Mesothelial cell of epicardium (in vitro differentiated cells): ENCODE data around the gene KCNC4. TPM values are rescaled to one million over a fixed set of nuclear protein-coding genes. Genes with fewer than 3 reads are reported as not detected.

Source experiments
- DNase-seq, 2 experiments: peaks; one replicate each; pipeline ENCODE4 v3.0.0; 2021; ENCODE audit warnings: low spot score in 2 of 2; ENCODE audit not compliant: unreplicated experiment in 2 of 2
- H3K27ac Mint-ChIP-seq: 2 replicates; pipeline ENCODE4 v1.8.0; 2021; ENCODE audit warnings: mixed read lengths
- H3K27me3 Mint-ChIP-seq: 2 replicates; pipeline ENCODE4 v1.8.0; 2021; ENCODE audit warnings: low read depth, mixed read lengths
- H3K36me3 Mint-ChIP-seq: 2 replicates; pipeline ENCODE4 v1.8.0; 2021; ENCODE audit warnings: mixed read lengths
- H3K4me1 Mint-ChIP-seq: 2 replicates; pipeline ENCODE4 v1.8.0; 2021; ENCODE audit warnings: mixed read lengths
- H3K4me3 Mint-ChIP-seq: 2 replicates; pipeline ENCODE4 v1.8.0; 2021; ENCODE audit warnings: mild to moderate bottlenecking, moderate library complexity, mixed read lengths
- H3K9me3 Mint-ChIP-seq: 2 replicates; pipeline ENCODE4 v1.8.0; 2021; ENCODE audit warnings: mixed read lengths
- CTCF ChIP-seq: fragments of 200-600 bp; sonication (generic); IDR thresholded peaks from one replicate; pipeline ENCODE4 v1.5.0; 2021; ENCODE audit warnings: antibody characterized with exemption; ENCODE audit not compliant: unreplicated experiment
- total RNA-seq: library from RNA; stranded (reverse); gene quantifications from 3 replicates; pipeline ENCODE4 v1.2.1, GENCODE V29; 2021

The KCNC4 gene
- total RNA-seq, 1 donor from 2014 or later = 4.5 TPM

- Mint-ChIP-seq H3K27ac (no peak overlapping the region), H3K4me1 (peaks cover 4% of the 10 kb centered on the region), H3K9me3 (no peaks in the 10 kb centered on the region), H3K27me3 (peaks cover 34% of the 10 kb centered on the region), H3K4me3 (no peak overlapping the region), H3K36me3 (no peaks in the 10 kb centered on the region)
- TF ChIP-seq CTCF = no peak
- DNase-seq = no peak
Observed at GRCh38 chr1:110240476-110241210, 30.5 kb downstream of the KCNC4 start.

GRCh38 chr1:110241516-110241915, 31.4 kb downstream of the KCNC4 start:
- DNase-seq = no peak
- H3K27ac Mint-ChIP-seq = no peak overlapping the region
- H3K27me3 Mint-ChIP-seq = peaks cover 38% of the 10 kb centered on the region
- peaks cover 2% of the 10 kb centered on the region for H3K4me1 Mint-ChIP-seq
- TF ChIP-seq CTCF = no peak
- no peaks in the 10 kb centered on the region for H3K36me3 Mint-ChIP-seq
- no peaks in the 10 kb centered on the region for H3K9me3 Mint-ChIP-seq
- no peak overlapping the region for H3K4me3 Mint-ChIP-seq

GRCh38 chr1:110242062-110242461, 31.9 kb downstream of the KCNC4 start:
- TF ChIP-seq CTCF = no peak
- H3K4me3 Mint-ChIP-seq = no peak overlapping the region
- no peak for DNase-seq
- H3K36me3 Mint-ChIP-seq = no peaks in the 10 kb centered on the region
- H3K27ac Mint-ChIP-seq = no peak overlapping the region
- no peaks in the 10 kb centered on the region for H3K9me3 Mint-ChIP-seq
- H3K4me1 Mint-ChIP-seq = peaks cover 2% of the 10 kb centered on the region
- peaks cover 39% of the 10 kb centered on the region for H3K27me3 Mint-ChIP-seq

- TF ChIP-seq CTCF = no peak
- peaks cover 2% of the 10 kb centered on the region for H3K4me1 Mint-ChIP-seq
- no peaks in the 10 kb centered on the region for H3K9me3 Mint-ChIP-seq
- no peak overlapping the region for H3K4me3 Mint-ChIP-seq
- H3K27ac Mint-ChIP-seq = no peak overlapping the region
- H3K36me3 Mint-ChIP-seq = no peaks in the 10 kb centered on the region
- H3K27me3 Mint-ChIP-seq = peaks cover 37% of the 10 kb centered on the region
- no peak for DNase-seq
Observed at GRCh38 chr1:110242731-110243130, 32.6 kb downstream of the KCNC4 start.

GRCh38 chr1:110243146-110243545, 33.0 kb downstream of the KCNC4 start:
- H3K4me3 Mint-ChIP-seq = no peak overlapping the region
- no peaks in the 10 kb centered on the region for H3K36me3 Mint-ChIP-seq
- H3K4me1 Mint-ChIP-seq = peaks cover 2% of the 10 kb centered on the region
- no peak for DNase-seq
- TF ChIP-seq CTCF = no peak
- no peaks in the 10 kb centered on the region for H3K9me3 Mint-ChIP-seq
- H3K27ac Mint-ChIP-seq = no peak overlapping the region
- H3K27me3 Mint-ChIP-seq = peaks cover 37% of the 10 kb centered on the region
